H9 (cell line): ENCODE results near the gene SCYL3. TPM values are rescaled to one million over a fixed set of nuclear protein-coding genes. Genes with fewer than 3 reads are reported as not detected.

Source experiments
- DNase-seq: peaks from one replicate; pipeline ENCODE4 v3.0.0-alpha.2; 2017
- H2AFZ ChIP-seq: one replicate; pipeline ENCODE4 v1.6.1; 2013; ENCODE audit warnings: mild to moderate bottlenecking, low read length, control low read depth, moderate library complexity
- H2AK5ac ChIP-seq: 2 replicates; pipeline ENCODE4 v1.6.1; 2013; ENCODE audit warnings: low read length, control low read depth, mixed read lengths; ENCODE audit not compliant: insufficient read length
- H2BK120ac ChIP-seq: one replicate; pipeline ENCODE4 v1.6.1; 2013; ENCODE audit warnings: low read depth, mild to moderate bottlenecking, low read length, control low read depth, inconsistent platforms; ENCODE audit not compliant: poor library complexity, severe bottlenecking
- H2BK12ac ChIP-seq: 2 replicates; pipeline ENCODE4 v1.6.1; 2013; ENCODE audit warnings: low read length, control low read depth, mixed read lengths, low read depth; ENCODE audit not compliant: insufficient read length
- H2BK15ac ChIP-seq: 2 replicates; pipeline ENCODE4 v1.6.1; 2013; ENCODE audit warnings: low read depth, low read length, control low read depth
- H2BK20ac ChIP-seq: one replicate; pipeline ENCODE4 v1.6.1; 2013; ENCODE audit warnings: low read depth, mild to moderate bottlenecking, low read length, control low read depth, inconsistent platforms; ENCODE audit not compliant: poor library complexity, severe bottlenecking
- H2BK5ac ChIP-seq: 2 replicates; pipeline ENCODE4 v1.6.1; 2013; ENCODE audit warnings: low read length, control low read depth, mixed read lengths; ENCODE audit not compliant: insufficient read length
- H3K14ac ChIP-seq: 2 replicates; pipeline ENCODE4 v1.6.1; 2013; ENCODE audit warnings: low read length, control low read depth; ENCODE audit not compliant: insufficient read depth
- H3K18ac ChIP-seq: 2 replicates; pipeline ENCODE4 v1.6.1; 2013; ENCODE audit warnings: low read depth, mild to moderate bottlenecking, mixed read lengths, low read length, control low read depth; ENCODE audit not compliant: insufficient read length
- H3K23ac ChIP-seq: 2 replicates; pipeline ENCODE4 v1.6.1; 2013; ENCODE audit warnings: low read length, control low read depth, mixed read lengths, low read depth; ENCODE audit not compliant: insufficient read length
- H3K23me2 ChIP-seq: 2 replicates; pipeline ENCODE4 v1.6.1; 2013; ENCODE audit warnings: low read depth, mild to moderate bottlenecking, mixed read lengths, low read length, control low read depth; ENCODE audit not compliant: insufficient read length, poor library complexity, severe bottlenecking
- H3K27ac ChIP-seq: 2 replicates; pipeline ENCODE4 v1.5.1; 2013; ENCODE audit warnings: low read length, control low read depth, mixed read lengths, low read depth; ENCODE audit not compliant: insufficient read length
- H3K27me3 ChIP-seq: 2 replicates; pipeline ENCODE4 v1.6.1; 2013; ENCODE audit warnings: low read length, control low read depth, inconsistent platforms; ENCODE audit not compliant: insufficient read depth
- H3K4ac ChIP-seq: 2 replicates; pipeline ENCODE4 v1.6.1; 2013; ENCODE audit warnings: low read depth, mild to moderate bottlenecking, control low read depth, inconsistent platforms, low read length, moderate library complexity
- H3K4me1 ChIP-seq: 2 replicates; pipeline ENCODE4 v1.6.1; 2013; ENCODE audit warnings: low read length, control low read depth, inconsistent platforms; ENCODE audit not compliant: insufficient read depth
- H3K4me2 ChIP-seq: 2 replicates; pipeline ENCODE4 v1.6.1; 2013; ENCODE audit warnings: low read length, control low read depth, mixed read lengths; ENCODE audit not compliant: insufficient read length, insufficient read depth
- H3K56ac ChIP-seq: 2 replicates; pipeline ENCODE4 v1.6.1; 2013; ENCODE audit warnings: low read depth, mild to moderate bottlenecking, mixed read lengths, low read length, control low read depth; ENCODE audit not compliant: insufficient read length
- H3K79me1 ChIP-seq: 2 replicates; pipeline ENCODE4 v1.6.1; 2013; ENCODE audit warnings: low read depth, mild to moderate bottlenecking, moderate library complexity, low read length, control low read depth, inconsistent platforms; ENCODE audit not compliant: insufficient read depth, poor library complexity, severe bottlenecking
- H3K79me2 ChIP-seq: 2 replicates; pipeline ENCODE4 v1.6.1; 2013; ENCODE audit warnings: low read length, control low read depth, inconsistent platforms; ENCODE audit not compliant: insufficient read depth
- H3K9ac ChIP-seq: 2 replicates; pipeline ENCODE4 v1.6.1; 2013; ENCODE audit warnings: low read length, control low read depth, mixed read lengths; ENCODE audit not compliant: insufficient read length; ENCODE audit errors: extremely low read depth
- H3K9me3 ChIP-seq: one replicate; pipeline ENCODE4 v1.6.1; 2013; ENCODE audit warnings: low read depth, low read length, inconsistent platforms; ENCODE audit not compliant: control insufficient read depth
- H3T11ph ChIP-seq: one replicate; pipeline ENCODE4 v1.6.1; 2013; ENCODE audit warnings: mild to moderate bottlenecking, low read length, control low read depth, inconsistent platforms
- H4K20me1 ChIP-seq: one replicate; pipeline ENCODE4 v1.6.1; 2013; ENCODE audit not compliant: control insufficient read depth, insufficient read length, insufficient read depth
- H4K5ac ChIP-seq: 2 replicates; pipeline ENCODE4 v1.6.1; 2013; ENCODE audit warnings: low read depth, mild to moderate bottlenecking, mixed read lengths, low read length, control low read depth; ENCODE audit not compliant: insufficient read length
- H4K8ac ChIP-seq: replicated peaks from 2 replicates; pipeline ENCODE4 v1.6.1; 2013; ENCODE audit warnings: low read length, control low read depth, mixed read lengths, low read depth; ENCODE audit not compliant: insufficient read length
- H4K91ac ChIP-seq: 2 replicates; pipeline ENCODE4 v1.6.1; 2013; ENCODE audit warnings: low read depth, mild to moderate bottlenecking, moderate library complexity, mixed read lengths, low read length, control low read depth; ENCODE audit not compliant: insufficient read length
- H3K27ac Mint-ChIP-seq, 3 experiments: 2 replicates in 2 of 3; 3 replicates in 1 of 3; pipeline ENCODE4 v1.8.0; 2020 to 2021; ENCODE audit warnings: mixed read lengths in 3 of 3, mild to moderate bottlenecking in 1 of 3, moderate library complexity in 1 of 3
- H3K27me3 Mint-ChIP-seq: 2 replicates; pipeline ENCODE4 v1.8.0; 2021; ENCODE audit warnings: low read depth, mild to moderate bottlenecking, moderate library complexity, mixed read lengths
- H3K36me3 Mint-ChIP-seq, 3 experiments: 2 replicates in 2 of 3; 3 replicates in 1 of 3; pipeline ENCODE4 v1.8.0; 2020 to 2021; ENCODE audit warnings: low read depth in 3 of 3, mixed read lengths in 3 of 3; ENCODE audit not compliant: insufficient read depth in 1 of 3
- H3K4me1 Mint-ChIP-seq, 2 experiments: 2 replicates each; pipeline ENCODE4 v1.8.0; 2020; ENCODE audit warnings: mixed read lengths in 2 of 2
- H3K4me3 Mint-ChIP-seq, 2 experiments: 2 replicates in 1 of 2; 3 replicates in 1 of 2; pipeline ENCODE4 v1.8.0; 2020 to 2021; ENCODE audit warnings: mild to moderate bottlenecking in 2 of 2, mixed read lengths in 2 of 2, moderate library complexity in 1 of 2
- H3K9me3 Mint-ChIP-seq, 2 experiments: 2 replicates in 1 of 2; 3 replicates in 1 of 2; pipeline ENCODE4 v1.8.0; 2020; ENCODE audit warnings: mild to moderate bottlenecking in 2 of 2, mixed read lengths in 2 of 2, moderate library complexity in 1 of 2
- CTCF ChIP-seq: fragments of 200-600 bp; sonication (generic); conservative IDR thresholded peaks from 3 replicates; pipeline ENCODE4 v1.8.0; 2021; ENCODE audit warnings: antibody characterized with exemption, mild to moderate bottlenecking
- WGBS: extraction: QIAGEN DNeasy Blood & Tissue Kit; methylation state at CpG from one replicate; pipeline ENCODE4 v1.1.7; 2013; ENCODE audit warnings: missing lambda C conversion rate, low lambda C conversion rate, mixed read lengths; ENCODE audit not compliant: insufficient read length; ENCODE audit errors: extremely low coverage; 5-methylcytosine and 5-hydroxymethylcytosine counted together
- total RNA-seq: library from RNA; stranded (reverse); gene quantifications from 2 replicates; pipeline ENCODE4 v1.2.1, GENCODE V29; 2021

SCYL3 gene
- total RNA-seq, 1 experiment from 2014 or later, result 3.9 TPM

- no peaks in the 10 kb centered on the region for H3K27me3 ChIP-seq
- H2BK5ac ChIP-seq, result no peak overlapping the region
- H3K27ac Mint-ChIP-seq, result no peak overlapping the region
- no peaks in the 10 kb centered on the region for H3K9me3 Mint-ChIP-seq
- H2AK5ac ChIP-seq, result no peak overlapping the region
- no peak overlapping the region for H3K4me3 Mint-ChIP-seq
- H2BK120ac ChIP-seq, result no peak overlapping the region
- no peak overlapping the region for H3K4ac ChIP-seq
- H3K9me3 ChIP-seq, result no peaks in the 10 kb centered on the region
- H3K27ac ChIP-seq, result no peak overlapping the region
- no peak overlapping the region for H2AFZ ChIP-seq
- no peaks in the 10 kb centered on the region for H3K79me1 ChIP-seq
- no peak for DNase-seq
- H3K36me3 Mint-ChIP-seq, result peaks cover 7 to 48% (median 43%) of the 10 kb centered on the region in 3 experiments; a peak in 6 of 7 replicates
- no peak overlapping the region for H3T11ph ChIP-seq
- TF ChIP-seq CTCF, result no peak
- no peaks in the 10 kb centered on the region for H3K79me2 ChIP-seq
- H3K18ac ChIP-seq, result no peak overlapping the region
- H3K23ac ChIP-seq, result no peak overlapping the region
- no peak overlapping the region for H2BK20ac ChIP-seq
- no peaks in the 10 kb centered on the region for H3K27me3 Mint-ChIP-seq
- WGBS, result no CpG with 5 or more reads among the region's 1 CpG
- H3K4me1 Mint-ChIP-seq, result no peaks in the 10 kb centered on the region
- no peak overlapping the region for H4K5ac ChIP-seq
- no peaks in the 10 kb centered on the region for H3K23me2 ChIP-seq
- H2BK15ac ChIP-seq, result no peak overlapping the region
- no peaks in the 10 kb centered on the region for H3K4me1 ChIP-seq
- no peak overlapping the region for H3K14ac ChIP-seq
- no peak overlapping the region for H3K4me2 ChIP-seq
- H4K91ac ChIP-seq, result no peak overlapping the region
- H4K8ac ChIP-seq, result no peak overlapping the region
- H2BK12ac ChIP-seq, result no peak overlapping the region
- no peak overlapping the region for H3K9ac ChIP-seq
- H3K56ac ChIP-seq, result no peak overlapping the region
- H4K20me1 ChIP-seq, result no peaks in the 10 kb centered on the region
Observed at GRCh38 chr1:169844941-169845608, 48.6 kb downstream of the SCYL3 start.
